Panc1 (cell line): ENCODE data around the gene MAP7. TPM values are rescaled to one million over a fixed set of nuclear protein-coding genes. Genes with fewer than 3 reads are reported as not detected.

ENCODE experiments used
- ATAC-seq: fragments of 200-7000 bp; cut with Tn5 transposase; 2 replicates; pipeline ENCODE4 v1.9.1; 2020; ENCODE audit warnings: mild to moderate bottlenecking, moderate library complexity
- BruUV-seq: library from RNA; stranded (reverse); fragments of 400-500 nt; replicated peaks from 2 replicates; lab custom pipeline; 2021; lab: Mats Ljungman, UMichigan
- CTCF ChIA-PET: fragments of 300-600 bp; sonication (Branson Sonifier 250); formaldehyde crosslinking; loops from one replicate; lab custom pipeline; 2022; ENCODE audit warnings: antibody characterized with exemption; lab: Charles Lee
- POLR2A ChIA-PET: fragments of 300-600 bp; sonication (Branson Sonifier 250); formaldehyde crosslinking; loops from one replicate; lab custom pipeline; 2022; ENCODE audit warnings: antibody characterized with exemption; lab: Charles Lee
- DNase-seq: peaks from one replicate; pipeline ENCODE4 v3.0.0-alpha.2; 2010; ENCODE audit warnings: low read depth, low spot score
- H3K27ac ChIP-seq: 2 replicates; pipeline ENCODE4 v1.5.1; 2011; ENCODE audit warnings: mild to moderate bottlenecking, low read length, inconsistent platforms
- H3K27me3 ChIP-seq: fragments of 200-500 bp; sonication (Bioruptor generic); 2 replicates; pipeline ENCODE4 v1.6.0; 2014; ENCODE audit warnings: low read length, inconsistent platforms; ENCODE audit not compliant: control insufficient read depth, insufficient read depth
- H3K36me3 ChIP-seq: fragments of 200-500 bp; sonication (Bioruptor generic); 2 replicates; pipeline ENCODE4 v1.5.1; 2014; ENCODE audit warnings: inconsistent platforms, mild to moderate bottlenecking, low read length, moderate library complexity; ENCODE audit not compliant: control insufficient read depth, insufficient read depth
- H3K4me1 ChIP-seq: 2 replicates; pipeline ENCODE4 v1.5.1; 2011; ENCODE audit warnings: inconsistent platforms, mild to moderate bottlenecking, low read length, moderate library complexity; ENCODE audit not compliant: control insufficient read depth, insufficient read depth
- H3K4me3 ChIP-seq, 2 experiments: 2 replicates each; pipeline ENCODE4 v1.5.1; 2011 to 2012; ENCODE audit warnings: low read depth in 2 of 2, low read length in 2 of 2, mild to moderate bottlenecking in 2 of 2, inconsistent platforms in 1 of 2, moderate library complexity in 1 of 2
- H3K9me3 ChIP-seq: fragments of 200-500 bp; sonication (Bioruptor generic); 2 replicates; pipeline ENCODE4 v1.5.1; 2014; ENCODE audit warnings: low read depth, mild to moderate bottlenecking, inconsistent platforms, low read length, moderate library complexity; ENCODE audit not compliant: control insufficient read depth, insufficient read depth
- POLR2AphosphoS5 ChIP-seq: IDR thresholded peaks from 2 replicates; pipeline ENCODE4 v1.6.1; 2012; ENCODE audit warnings: mild to moderate bottlenecking, low read depth, low read length, moderate library complexity
- REST ChIP-seq, 2 experiments: IDR thresholded peaks; 2 replicates each; pipeline ENCODE4 v1.6.1; 2011 to 2012; ENCODE audit warnings: low read depth in 2 of 2, control low read depth in 1 of 2, low read length in 1 of 2, mild to moderate bottlenecking in 1 of 2, moderate library complexity in 1 of 2; ENCODE audit not compliant: insufficient read depth in 1 of 2
- SIN3A ChIP-seq: IDR thresholded peaks from 2 replicates; pipeline ENCODE4 v1.6.1; 2012; ENCODE audit warnings: low read depth, mild to moderate bottlenecking, low read length, moderate library complexity, borderline replicate concordance; ENCODE audit not compliant: insufficient read depth
- TCF7L2 ChIP-seq: IDR thresholded peaks from 2 replicates; pipeline ENCODE4 v1.6.1; 2011; ENCODE audit warnings: mild to moderate bottlenecking, low read depth, low read length, inconsistent platforms
- in situ Hi-C: cut with HindIII; loops from 2 replicates; pipeline ENCODE4 v1.10.0; 2016; ENCODE audit warnings: low sequenced_read_pairs, low pct_unique_long_range_greater_than_20kb
- intact Hi-C: fragments of 100-400 bp; cut with micrococcal nuclease; formaldehyde crosslinking; loops from one replicate; pipeline ENCODE4 v1.10.0; 2022; ENCODE audit not compliant: unreplicated experiment
- total RNA-seq: library from RNA; stranded (reverse); gene quantifications from one replicate; pipeline ENCODE4 v1.2.1, GENCODE V29; 2021; ENCODE audit not compliant: unreplicated experiment
- TF ChIP-seq, protein P1 (sequence below): fragments of 450-650 bp; IDR thresholded peaks from 2 replicates; pipeline ENCODE4 v1.5.1; 2017; ENCODE audit warnings: mild to moderate bottlenecking

MAP7 gene
- total RNA-seq, 1 experiment from 2014 or later: 1.8 TPM

DNA sequence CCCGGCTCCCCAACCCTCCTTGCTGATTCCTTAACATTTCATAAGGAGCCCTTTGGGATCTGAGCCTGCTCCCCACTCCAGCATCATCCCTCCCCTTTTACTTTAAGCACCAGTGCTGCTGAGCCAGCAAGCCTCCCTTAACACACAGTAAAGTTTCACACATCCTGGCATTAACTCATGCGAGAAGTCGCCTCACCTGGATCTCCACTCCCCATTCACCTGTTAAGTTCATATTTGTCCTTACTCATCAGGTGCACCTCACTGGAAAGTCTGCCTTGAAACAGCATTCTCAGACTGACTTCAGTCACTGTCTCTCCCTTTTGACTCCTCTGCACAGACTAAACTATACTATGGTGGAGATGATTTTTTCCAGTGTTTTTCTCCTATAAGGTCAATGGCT is 47.8 kb upstream of the MAP7 start:
- H3K36me3 ChIP-seq: no peaks in the 10 kb centered on the region
- in situ Hi-C loops: no loop called here
- CTCF ChIA-PET: no interaction called here
- no peaks in the 10 kb centered on the region for H3K4me1 ChIP-seq
- ATAC-seq (no peak), DNase-seq (no peak)
- TF ChIP-seq, protein P1, sequence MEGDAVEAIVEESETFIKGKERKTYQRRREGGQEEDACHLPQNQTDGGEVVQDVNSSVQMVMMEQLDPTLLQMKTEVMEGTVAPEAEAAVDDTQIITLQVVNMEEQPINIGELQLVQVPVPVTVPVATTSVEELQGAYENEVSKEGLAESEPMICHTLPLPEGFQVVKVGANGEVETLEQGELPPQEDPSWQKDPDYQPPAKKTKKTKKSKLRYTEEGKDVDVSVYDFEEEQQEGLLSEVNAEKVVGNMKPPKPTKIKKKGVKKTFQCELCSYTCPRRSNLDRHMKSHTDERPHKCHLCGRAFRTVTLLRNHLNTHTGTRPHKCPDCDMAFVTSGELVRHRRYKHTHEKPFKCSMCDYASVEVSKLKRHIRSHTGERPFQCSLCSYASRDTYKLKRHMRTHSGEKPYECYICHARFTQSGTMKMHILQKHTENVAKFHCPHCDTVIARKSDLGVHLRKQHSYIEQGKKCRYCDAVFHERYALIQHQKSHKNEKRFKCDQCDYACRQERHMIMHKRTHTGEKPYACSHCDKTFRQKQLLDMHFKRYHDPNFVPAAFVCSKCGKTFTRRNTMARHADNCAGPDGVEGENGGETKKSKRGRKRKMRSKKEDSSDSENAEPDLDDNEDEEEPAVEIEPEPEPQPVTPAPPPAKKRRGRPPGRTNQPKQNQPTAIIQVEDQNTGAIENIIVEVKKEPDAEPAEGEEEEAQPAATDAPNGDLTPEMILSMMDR: no peak
- TF ChIP-seq POLR2AphosphoS5 (no peak), REST (IDR thresholded peaks at IDR 0.05; ENCODE audit: insufficient read depth in 1 of 2, low read depth in 2 of 2, low read length in 1 of 2) (no peak), SIN3A (no peak), TCF7L2 (no peak)
- no peak overlapping the region for H3K4me3 ChIP-seq
- no peaks in the 10 kb centered on the region for H3K27me3 ChIP-seq
- BruUV-seq: no TSS peak
- no peak overlapping the region for H3K27ac ChIP-seq
- POLR2A ChIA-PET: no interaction called here
- intact Hi-C loops: no loop called here
- no peaks in the 10 kb centered on the region for H3K9me3 ChIP-seq

DNA sequence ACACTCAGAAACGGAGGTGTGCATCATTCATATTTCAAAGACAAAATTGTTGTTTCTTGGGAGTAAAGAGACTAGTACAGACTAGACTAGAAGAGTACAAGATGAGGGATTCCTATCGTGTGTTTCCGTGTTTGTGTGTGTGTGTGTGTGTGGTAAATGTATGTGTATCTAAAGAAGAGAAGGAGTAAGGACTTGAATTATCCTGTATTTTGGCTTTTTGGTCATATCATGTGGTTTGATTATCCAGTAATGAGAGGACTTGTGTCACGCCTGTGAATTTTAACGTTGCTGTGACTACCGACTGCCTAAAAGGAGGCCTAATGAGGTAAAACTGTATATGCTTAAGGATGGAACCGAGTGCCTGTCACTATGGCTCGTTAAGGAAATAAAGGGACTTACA is 44.4 kb upstream of the MAP7 start:
- DNase-seq (no peak), ATAC-seq (no peak)
- H3K4me3 ChIP-seq: no peak overlapping the region
- no peaks in the 10 kb centered on the region for H3K9me3 ChIP-seq
- TF ChIP-seq REST (IDR thresholded peaks at IDR 0.05; ENCODE audit: insufficient read depth in 1 of 2, low read depth in 2 of 2, low read length in 1 of 2): no peak
- TF ChIP-seq, protein P1: no peak
- TF ChIP-seq TCF7L2: no peak
- no peak for TF ChIP-seq POLR2AphosphoS5
- TF ChIP-seq SIN3A: no peak
- no peak overlapping the region for H3K27ac ChIP-seq
- H3K27me3 ChIP-seq: no peaks in the 10 kb centered on the region
- ChIA-PET CTCF (no interaction called here), POLR2A (no interaction called here)
- intact Hi-C loops: no loop called here
- no TSS peak for BruUV-seq
- no peaks in the 10 kb centered on the region; the same call in 1 of the 2 replicates for H3K36me3 ChIP-seq
- H3K4me1 ChIP-seq: no peaks in the 10 kb centered on the region
- in situ Hi-C loops: no loop called here
